ENCODE results near the gene DEPDC5. TPM values are rescaled to one million over a fixed set of nuclear protein-coding genes. Genes with fewer than 3 reads are reported as not detected.

DEPDC5 gene
- total and polyA plus RNA-seq, 9 of the 15 experiments (the other 6 are each of a cell fraction or from before 2014, with no cell fraction given): 2.3 to 12.3 (median 10.7) TPM

- ATAC-seq (peak; percentile 85), DNase-seq (ENCODE audit: extremely low read depth in 1 of 4, low spot score in 3 of 4) (peak; percentile 26 to 48 (median 32)), FAIRE-seq (peak; percentile 51)
- no peak overlapping the region for H3K9ac ChIP-seq (ENCODE audit: insufficient read depth in 1 of 2, low read depth in 2 of 2, low read length in 2 of 2)
- H4K20me1 ChIP-seq (replicated peaks; ENCODE audit: control insufficient read depth, insufficient read depth, low read length): no peaks in the 10 kb centered on the region
- in situ Hi-C loops (cut with MboI) (no loop called here), intact Hi-C loops (cut with micrococcal nuclease) (no loop called here)
- H3K4me1 ChIP-seq (replicated peaks in 1 of 2; ENCODE audit: control insufficient read depth in 2 of 2, insufficient read depth in 2 of 2, low read length in 2 of 2): no peaks in the 10 kb centered on the region
- no peaks in the 10 kb centered on the region for H3K9me3 ChIP-seq (replicated peaks; ENCODE audit: control insufficient read depth, insufficient read depth, low read depth, low read length)
- ChIA-PET POLR2A (no interaction called here), CTCF (ENCODE audit: low intra/inter-chr PET ratio) (interaction anchor here (0.5 kb wide), 1 partner anchor 50 kb away, joined by 3 read pairs; no protein-coding TSS in a partner anchor)
- H3K27ac ChIP-seq (ENCODE audit: extremely low read depth, low read depth, low read length): no peak overlapping the region
- no peaks in the 10 kb centered on the region for H3K9me1 ChIP-seq (ENCODE audit: control insufficient read depth, insufficient read depth, low read length)
- no peak overlapping the region for H3K4me3 ChIP-seq
- WGBS (ENCODE audit: insufficient coverage, low coverage, missing lambda C conversion rate): 76% methylated on average over 4 of the region's 6 CpGs
- H3K79me2 ChIP-seq (ENCODE audit: control insufficient read depth, insufficient read depth, low read length): no peaks in the 10 kb centered on the region
- H3K36me3 ChIP-seq (ENCODE audit: control insufficient read depth, insufficient read depth, low read length): peaks cover 59% of the 10 kb centered on the region; the same call in 2 of the 3 replicates
- no peak overlapping the region for H2AFZ ChIP-seq (ENCODE audit: low read depth, low read length)
- no TSS peak for BruUV-seq (replicated peaks)
- H3K4me2 ChIP-seq (ENCODE audit: insufficient read depth, low read length): no peak overlapping the region
- no peaks in the 10 kb centered on the region for H3K27me3 ChIP-seq (ENCODE audit: control insufficient read depth in 2 of 2, insufficient read depth in 2 of 2, low read length in 2 of 2)
- TF ChIP-seq GTF2A2 (tag; IDR thresholded peaks at IDR 0.05): no peak
- no peak for TF ChIP-seq KLF10 (CRISPR knock-in tag; IDR thresholded peaks at IDR 0.05)
- no peak for TF ChIP-seq ZC3H8 (IDR thresholded peaks at IDR 0.05)
- TF ChIP-seq WHSC1 (IDR thresholded peaks at IDR 0.05; ENCODE audit: low read length): no peak
- TF ChIP-seq ZNF212 (CRISPR knock-in tag; IDR thresholded peaks at IDR 0.05): no peak
- no peak for TF ChIP-seq TCF7L2 (IDR thresholded peaks at IDR 0.05; ENCODE audit: low read depth, low read length)
- TF ChIP-seq STAT6 (CRISPR knock-in tag; IDR thresholded peaks at IDR 0.05): no peak
- no peak for TF ChIP-seq DNMT1 (IDR thresholded peaks at IDR 0.05)
- TF ChIP-seq CGGBP1 (CRISPR knock-in tag; IDR thresholded peaks at IDR 0.05): no peak
- TF ChIP-seq AFF4 (CRISPR knock-in tag; IDR thresholded peaks at IDR 0.05): no peak
- TF ChIP-seq ZNF316 (IDR thresholded peaks at IDR 0.05): peak; percentile 66
- no peak for TF ChIP-seq FUS (optimal IDR thresholded peaks at IDR 0.05; ENCODE audit: low read depth, low read length)
Observed at GRCh38 chr22:31846161-31847115, 92.6 kb downstream of the DEPDC5 start.

All from K562 (cell line).